ENCODE data around the gene CAPN13. TPM values are rescaled to one million over a fixed set of nuclear protein-coding genes. Genes with fewer than 3 reads are reported as not detected.

CAPN13 gene
- total and polyA plus RNA-seq, 2 experiments from 2014 or later = 0.50 to 0.94 TPM

DNA sequence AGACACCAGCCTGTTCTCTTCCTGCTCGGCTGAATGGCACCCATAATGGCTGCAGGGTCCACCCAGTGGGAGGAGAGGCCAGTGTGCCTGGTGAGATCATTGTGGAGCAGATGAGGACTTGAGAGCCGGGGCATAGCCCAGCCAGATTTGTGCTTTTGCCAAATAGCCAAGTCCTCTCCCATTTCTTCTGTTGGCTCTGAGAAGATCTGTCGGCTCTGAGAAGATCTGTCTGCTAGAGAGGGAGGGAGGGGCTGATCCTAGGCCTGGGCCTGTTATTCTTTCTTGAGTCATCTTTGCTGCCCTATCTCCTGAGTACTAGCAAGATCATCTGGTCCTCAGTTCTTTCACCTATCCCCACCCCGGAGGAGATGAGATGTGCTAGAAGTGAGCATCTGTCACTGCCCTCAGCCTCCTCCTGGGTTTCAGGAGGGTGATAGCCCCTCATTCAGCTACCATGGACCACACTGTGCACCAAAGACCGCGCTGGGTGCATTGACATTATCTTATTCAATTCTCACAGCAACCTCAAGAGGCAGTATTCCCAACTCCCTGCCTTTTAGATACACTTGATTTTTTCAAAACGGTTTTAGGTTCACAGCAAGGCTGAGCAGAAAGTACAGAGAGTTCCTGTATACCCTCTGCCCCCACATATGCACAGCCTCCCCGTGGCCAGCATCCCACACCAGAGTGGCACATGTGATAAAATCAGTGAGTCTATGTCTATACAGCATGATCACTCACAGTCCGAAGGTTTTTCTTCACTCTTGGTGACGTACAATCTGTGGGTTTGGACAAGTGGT is 98.6 kb downstream of the CAPN13 start:
- Histone ChIP-seq H3K27ac (ENCODE audit: low read depth) (no peak overlapping the region), H3K79me2 (replicated peaks; ENCODE audit: insufficient read depth) (no peaks in the 10 kb centered on the region), H3K9me2 (ENCODE audit: insufficient read depth) (no peaks in the 10 kb centered on the region), H2AFZ (no peak overlapping the region), H3K36me3 (ENCODE audit: insufficient read depth) (no peaks in the 10 kb centered on the region), H3K4me1 (ENCODE audit: insufficient read depth) (no peaks in the 10 kb centered on the region), H4K20me1 (replicated peaks; ENCODE audit: insufficient read depth) (no peaks in the 10 kb centered on the region), H3K4me2 (no peak overlapping the region), H3K27me3 (ENCODE audit: insufficient read depth) (no peaks in the 10 kb centered on the region), H3K4me3 (no peak overlapping the region), H3F3A (replicated peaks; ENCODE audit: low read depth) (no peaks in the 10 kb centered on the region)
- Mint-ChIP-seq H3K4me1 (no peaks in the 10 kb centered on the region), H3K4me3 (no peak overlapping the region), H3K36me3 (ENCODE audit: low read depth) (peaks cover 10% of the 10 kb centered on the region; the same call in 2 of the 3 replicates), H3K27ac (no peak overlapping the region), H3K27me3 (ENCODE audit: insufficient read depth, low read depth, poor library complexity) (peaks cover 6% of the 10 kb centered on the region), H3K9me3 (peaks cover 18% of the 10 kb centered on the region)
- DNase-seq (ENCODE audit: low spot score) = peak; percentile 54
- TF ChIP-seq, protein P1, sequence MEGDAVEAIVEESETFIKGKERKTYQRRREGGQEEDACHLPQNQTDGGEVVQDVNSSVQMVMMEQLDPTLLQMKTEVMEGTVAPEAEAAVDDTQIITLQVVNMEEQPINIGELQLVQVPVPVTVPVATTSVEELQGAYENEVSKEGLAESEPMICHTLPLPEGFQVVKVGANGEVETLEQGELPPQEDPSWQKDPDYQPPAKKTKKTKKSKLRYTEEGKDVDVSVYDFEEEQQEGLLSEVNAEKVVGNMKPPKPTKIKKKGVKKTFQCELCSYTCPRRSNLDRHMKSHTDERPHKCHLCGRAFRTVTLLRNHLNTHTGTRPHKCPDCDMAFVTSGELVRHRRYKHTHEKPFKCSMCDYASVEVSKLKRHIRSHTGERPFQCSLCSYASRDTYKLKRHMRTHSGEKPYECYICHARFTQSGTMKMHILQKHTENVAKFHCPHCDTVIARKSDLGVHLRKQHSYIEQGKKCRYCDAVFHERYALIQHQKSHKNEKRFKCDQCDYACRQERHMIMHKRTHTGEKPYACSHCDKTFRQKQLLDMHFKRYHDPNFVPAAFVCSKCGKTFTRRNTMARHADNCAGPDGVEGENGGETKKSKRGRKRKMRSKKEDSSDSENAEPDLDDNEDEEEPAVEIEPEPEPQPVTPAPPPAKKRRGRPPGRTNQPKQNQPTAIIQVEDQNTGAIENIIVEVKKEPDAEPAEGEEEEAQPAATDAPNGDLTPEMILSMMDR (conservative IDR thresholded peaks at IDR 0.05; ENCODE audit: low read depth in 2 of 2) = peak; percentile 29 to 51; a peak in 3 of 4 replicates
- TF ChIP-seq ZNF331 (CRISPR knock-in tag; IDR thresholded peaks at IDR 0.05; ENCODE audit: low read depth) = peak; percentile 46; the same call in 1 of the 2 replicates
- no peak for TF ChIP-seq CREB1 (CRISPR knock-in tag; IDR thresholded peaks at IDR 0.05; ENCODE audit: low read depth)
- ATAC-seq = peak; percentile 24

GRCh38 chr2:30707304-30707903 is 99.8 kb downstream of the CAPN13 start:
- Mint-ChIP-seq H3K4me3 (no peak overlapping the region), H3K4me1 (no peaks in the 10 kb centered on the region), H3K36me3 (ENCODE audit: low read depth) (peaks cover 15% of the 10 kb centered on the region; the same call in 2 of the 3 replicates), H3K27ac (no peak overlapping the region), H3K27me3 (ENCODE audit: insufficient read depth, low read depth, poor library complexity) (peaks cover 6% of the 10 kb centered on the region), H3K9me3 (peaks cover 30% of the 10 kb centered on the region)
- Histone ChIP-seq H3K36me3 (ENCODE audit: insufficient read depth) (no peaks in the 10 kb centered on the region), H4K20me1 (replicated peaks; ENCODE audit: insufficient read depth) (no peaks in the 10 kb centered on the region), H3K27ac (ENCODE audit: low read depth) (no peak overlapping the region), H3K4me1 (ENCODE audit: insufficient read depth) (no peaks in the 10 kb centered on the region), H3K4me2 (no peak overlapping the region), H3K79me2 (replicated peaks; ENCODE audit: insufficient read depth) (no peaks in the 10 kb centered on the region), H2AFZ (no peak overlapping the region), H3K27me3 (ENCODE audit: insufficient read depth) (no peaks in the 10 kb centered on the region), H3F3A (replicated peaks; ENCODE audit: low read depth) (no peaks in the 10 kb centered on the region), H3K9me2 (ENCODE audit: insufficient read depth) (no peaks in the 10 kb centered on the region), H3K4me3 (no peak overlapping the region)
- TF ChIP-seq CREB1 (CRISPR knock-in tag; IDR thresholded peaks at IDR 0.05; ENCODE audit: low read depth) = 0 out of 2 replicates have a peak, but pooled peaks have one; percentile 32
- TF ChIP-seq ZNF462 (CRISPR knock-in tag; IDR thresholded peaks at IDR 0.05) = no peak
- DNase-seq (ENCODE audit: low spot score) (no peak), ATAC-seq (no peak)
